Activated naive CD8-positive, alpha-beta T cell treated with anti-CD3 and anti-CD28 coated beads, Interleukin-2, amount 50 U/mL, for 24 hours (primary cell): ENCODE data around the gene KCNK17.

Experiments used
- ATAC-seq: fragments of 150-1000 bp; cut with Tn5 transposase; one replicate; pipeline ENCODE4 v1.10.0; 2021
- DNase-seq: peaks from one replicate; pipeline ENCODE4 v3.0.0; 2021
- H3K27ac Mint-ChIP-seq: one replicate; pipeline ENCODE4 v1.8.0; 2021; ENCODE audit warnings: mild to moderate bottlenecking, mixed read lengths
- H3K27me3 Mint-ChIP-seq: one replicate; pipeline ENCODE4 v1.8.0; 2021; ENCODE audit warnings: mixed read lengths
- H3K36me3 Mint-ChIP-seq: one replicate; pipeline ENCODE4 v1.8.0; 2021; ENCODE audit warnings: low read depth, mixed read lengths
- H3K4me1 Mint-ChIP-seq: one replicate; pipeline ENCODE4 v1.8.0; 2021; ENCODE audit warnings: mixed read lengths
- H3K4me3 Mint-ChIP-seq: one replicate; pipeline ENCODE4 v1.8.0; 2021; ENCODE audit warnings: mild to moderate bottlenecking, moderate library complexity, mixed read lengths
- H3K9me3 Mint-ChIP-seq: one replicate; pipeline ENCODE4 v1.8.0; 2021; ENCODE audit warnings: mixed read lengths

The KCNK17 gene

GRCh38 chr6:39342692-39343395 is 28.6 kb upstream of the KCNK17 start:
- peak overlapping the region; percentile 21 for H3K27ac Mint-ChIP-seq
- peaks cover 6% of the 10 kb centered on the region for H3K4me1 Mint-ChIP-seq
- H3K9me3 Mint-ChIP-seq = no peaks in the 10 kb centered on the region
- no peak overlapping the region for H3K4me3 Mint-ChIP-seq
- H3K36me3 Mint-ChIP-seq = no peaks in the 10 kb centered on the region
- peaks cover 6% of the 10 kb centered on the region for H3K27me3 Mint-ChIP-seq
- ATAC-seq = no peak
- no peak for DNase-seq

DNA sequence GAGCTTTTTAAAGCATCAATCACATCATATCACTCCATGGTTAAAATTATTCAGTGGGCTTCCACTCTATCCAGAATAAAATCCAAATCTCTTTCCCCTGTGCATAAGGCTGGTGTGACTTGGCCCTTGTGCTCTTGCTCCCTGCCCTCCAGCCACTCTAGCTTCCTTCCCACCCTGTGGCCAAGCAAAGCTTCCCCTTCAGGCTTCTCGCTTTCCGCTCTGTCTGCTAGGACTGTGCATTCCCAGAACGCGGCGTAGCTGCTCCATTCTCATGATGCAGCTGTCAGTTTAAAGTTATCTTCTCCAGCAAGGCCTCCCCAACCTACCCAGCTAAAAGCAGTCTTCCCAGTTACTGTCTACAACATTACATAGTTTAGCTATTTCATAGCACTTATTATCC is 27.7 kb upstream of the KCNK17 start:
- Mint-ChIP-seq H3K27ac (no peak overlapping the region), H3K4me3 (no peak overlapping the region), H3K9me3 (no peaks in the 10 kb centered on the region), H3K4me1 (peaks cover 6% of the 10 kb centered on the region), H3K27me3 (peaks cover 10% of the 10 kb centered on the region), H3K36me3 (no peaks in the 10 kb centered on the region)
- no peak for ATAC-seq
- DNase-seq = no peak

- peaks cover 15% of the 10 kb centered on the region for H3K27me3 Mint-ChIP-seq
- H3K36me3 Mint-ChIP-seq = no peaks in the 10 kb centered on the region
- no peaks in the 10 kb centered on the region for H3K9me3 Mint-ChIP-seq
- no peak for ATAC-seq
- no peak overlapping the region for H3K4me3 Mint-ChIP-seq
- no peak overlapping the region for H3K27ac Mint-ChIP-seq
- DNase-seq = no peak
- H3K4me1 Mint-ChIP-seq = peaks cover 12% of the 10 kb centered on the region
Measured at GRCh38 chr6:39341352-39341751, 27.1 kb upstream of the KCNK17 start.

GRCh38 chr6:39339868-39340550 is 25.8 kb upstream of the KCNK17 start:
- Mint-ChIP-seq H3K27ac (no peak overlapping the region), H3K9me3 (no peaks in the 10 kb centered on the region), H3K4me3 (no peak overlapping the region), H3K27me3 (peaks cover 16% of the 10 kb centered on the region), H3K36me3 (no peaks in the 10 kb centered on the region), H3K4me1 (peaks cover 19% of the 10 kb centered on the region)
- DNase-seq (no peak), ATAC-seq (no peak)

DNA sequence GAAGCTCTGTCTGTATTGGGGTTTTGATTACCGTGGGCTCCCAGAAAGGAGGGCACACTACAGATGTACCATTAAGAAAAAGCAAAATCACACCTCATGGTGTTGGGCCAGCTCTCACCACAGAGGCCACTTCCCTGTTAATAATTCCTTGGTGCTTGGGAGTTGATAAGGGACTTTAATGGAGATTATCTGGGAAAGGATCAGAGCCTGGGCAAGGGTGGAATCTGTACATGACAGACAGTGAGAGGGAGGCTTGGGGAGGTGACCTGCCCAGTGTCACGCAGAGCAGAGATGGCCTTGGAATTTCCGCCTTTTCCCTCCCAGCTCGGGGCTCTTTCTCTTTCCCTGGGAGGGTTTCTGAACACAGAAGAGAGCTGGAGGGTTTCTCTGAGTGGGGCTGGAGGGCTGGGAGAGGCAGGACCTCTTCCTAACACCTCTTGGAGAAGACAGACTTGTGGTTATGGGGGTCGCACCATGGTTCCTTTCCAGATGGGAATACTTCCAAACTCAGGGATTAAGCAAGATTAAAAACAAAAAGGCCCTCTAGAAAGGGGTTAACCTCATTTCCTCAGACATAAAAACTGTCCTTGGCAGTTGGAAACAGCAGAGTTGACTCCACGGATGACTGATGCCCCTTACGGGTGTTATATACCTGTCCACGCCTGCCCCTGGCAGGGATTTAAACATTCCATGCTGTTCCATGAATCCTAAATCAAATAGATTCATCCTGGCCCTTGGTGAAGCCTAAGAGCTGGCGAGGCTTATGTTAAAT is 25.1 kb upstream of the KCNK17 start:
- no peaks in the 10 kb centered on the region for H3K36me3 Mint-ChIP-seq
- no peaks in the 10 kb centered on the region for H3K9me3 Mint-ChIP-seq
- H3K27ac Mint-ChIP-seq = no peak overlapping the region
- peaks cover 16% of the 10 kb centered on the region for H3K27me3 Mint-ChIP-seq
- ATAC-seq (no peak), DNase-seq (no peak)
- H3K4me1 Mint-ChIP-seq = peaks cover 19% of the 10 kb centered on the region
- no peak overlapping the region for H3K4me3 Mint-ChIP-seq

DNA sequence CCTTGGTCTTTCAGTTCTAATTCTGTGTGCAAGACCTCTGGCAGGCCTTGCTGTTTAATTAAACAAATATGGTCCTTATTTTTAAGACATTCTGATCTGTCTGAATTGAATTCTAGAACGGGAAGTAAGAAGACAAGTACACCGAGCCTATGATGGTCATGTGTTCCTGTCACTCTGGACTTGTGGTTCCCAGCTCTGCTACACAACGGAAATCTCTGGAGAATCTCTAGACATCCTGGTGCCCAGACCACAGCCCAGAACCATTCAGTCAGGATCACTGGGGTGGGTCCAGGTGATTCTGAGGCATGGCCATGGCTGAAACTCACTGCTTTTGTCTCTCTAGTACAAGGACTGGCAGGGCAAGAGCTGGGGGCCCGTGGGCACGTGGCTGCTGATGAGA is 24.2 kb upstream of the KCNK17 start:
- ATAC-seq (no peak), DNase-seq (no peak)
- Mint-ChIP-seq H3K27ac (no peak overlapping the region), H3K36me3 (no peaks in the 10 kb centered on the region), H3K27me3 (peaks cover 16% of the 10 kb centered on the region), H3K4me3 (no peak overlapping the region), H3K9me3 (no peaks in the 10 kb centered on the region), H3K4me1 (peaks cover 16% of the 10 kb centered on the region)

DNA sequence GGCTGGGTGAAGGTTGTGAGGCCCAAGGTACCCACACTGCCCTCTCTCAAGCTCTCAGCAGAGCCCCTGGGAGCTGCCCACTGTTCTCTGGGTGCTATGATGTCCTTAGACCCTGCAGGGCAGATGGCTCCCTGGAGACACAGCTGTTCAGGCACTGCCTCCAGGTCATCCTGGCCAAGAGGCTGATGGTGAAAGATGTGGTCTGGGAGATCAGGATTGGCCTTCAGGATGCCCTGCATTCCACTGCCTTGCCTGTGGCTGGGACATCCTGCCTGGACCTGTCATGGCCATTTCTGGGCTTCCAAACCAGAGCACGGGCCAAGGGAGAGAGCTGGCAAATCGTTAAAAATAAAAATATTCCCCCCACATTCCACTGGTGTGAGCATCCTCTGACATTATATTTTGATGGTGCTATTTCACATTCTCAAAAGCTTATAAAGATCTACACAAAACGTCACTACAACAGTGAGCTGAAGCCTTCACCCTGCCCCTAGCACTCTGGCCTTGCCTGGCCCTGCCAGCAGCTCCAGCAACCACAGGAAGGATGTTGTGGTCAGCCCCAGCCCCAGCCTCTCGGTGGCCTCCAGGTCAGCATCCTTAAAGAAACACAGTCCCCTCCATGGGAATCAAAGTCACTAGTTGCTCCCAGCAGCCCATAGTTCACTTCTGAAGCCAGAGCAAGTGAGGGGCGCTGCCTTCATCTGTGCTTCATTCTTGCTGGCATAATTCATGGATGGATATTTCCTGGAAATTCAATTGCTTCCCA is 21.7 kb upstream of the KCNK17 start:
- Mint-ChIP-seq H3K27ac (no peak overlapping the region), H3K36me3 (no peaks in the 10 kb centered on the region), H3K27me3 (peaks cover 22% of the 10 kb centered on the region), H3K9me3 (no peaks in the 10 kb centered on the region), H3K4me1 (peaks cover 14% of the 10 kb centered on the region), H3K4me3 (no peak overlapping the region)
- DNase-seq (no peak), ATAC-seq (no peak)

- Mint-ChIP-seq H3K27ac (no peak overlapping the region), H3K36me3 (no peaks in the 10 kb centered on the region), H3K9me3 (no peaks in the 10 kb centered on the region), H3K27me3 (peaks cover 18% of the 10 kb centered on the region), H3K4me1 (peaks cover 16% of the 10 kb centered on the region), H3K4me3 (no peak overlapping the region)
- DNase-seq = no peak
- no peak for ATAC-seq
Measured at GRCh38 chr6:39333644-39334438, 19.6 kb upstream of the KCNK17 start.

DNA sequence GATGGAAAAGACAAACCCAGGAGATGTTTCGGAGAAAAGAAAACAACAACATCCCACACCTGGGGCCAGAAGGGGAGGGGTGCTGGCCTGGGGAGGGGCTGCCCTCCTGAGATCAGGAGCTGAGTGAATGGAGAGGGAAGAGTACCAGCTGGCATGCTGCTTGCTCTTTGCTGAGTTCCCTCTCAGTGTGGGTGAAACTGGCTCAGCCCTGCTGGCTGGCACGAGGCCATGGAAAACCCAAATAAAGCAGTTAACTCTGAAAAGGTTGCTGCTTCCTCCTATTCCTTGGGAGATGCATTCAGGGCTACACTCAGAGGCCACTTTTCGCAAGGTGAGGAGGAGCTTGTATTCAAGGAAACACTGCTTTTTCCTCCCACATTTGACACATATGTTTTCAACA is 16.3 kb upstream of the KCNK17 start:
- Mint-ChIP-seq H3K27ac (no peak overlapping the region), H3K36me3 (no peaks in the 10 kb centered on the region), H3K4me1 (peaks cover 2% of the 10 kb centered on the region), H3K9me3 (no peaks in the 10 kb centered on the region), H3K27me3 (peaks cover 12% of the 10 kb centered on the region), H3K4me3 (no peak overlapping the region)
- DNase-seq = no peak
- no peak for ATAC-seq

GRCh38 chr6:39330057-39330456 is 15.8 kb upstream of the KCNK17 start:
- Mint-ChIP-seq H3K9me3 (no peaks in the 10 kb centered on the region), H3K27ac (no peak overlapping the region), H3K4me3 (no peak overlapping the region), H3K27me3 (peaks cover 12% of the 10 kb centered on the region), H3K36me3 (no peaks in the 10 kb centered on the region), H3K4me1 (peaks cover 2% of the 10 kb centered on the region)
- no peak for ATAC-seq
- no peak for DNase-seq

DNA sequence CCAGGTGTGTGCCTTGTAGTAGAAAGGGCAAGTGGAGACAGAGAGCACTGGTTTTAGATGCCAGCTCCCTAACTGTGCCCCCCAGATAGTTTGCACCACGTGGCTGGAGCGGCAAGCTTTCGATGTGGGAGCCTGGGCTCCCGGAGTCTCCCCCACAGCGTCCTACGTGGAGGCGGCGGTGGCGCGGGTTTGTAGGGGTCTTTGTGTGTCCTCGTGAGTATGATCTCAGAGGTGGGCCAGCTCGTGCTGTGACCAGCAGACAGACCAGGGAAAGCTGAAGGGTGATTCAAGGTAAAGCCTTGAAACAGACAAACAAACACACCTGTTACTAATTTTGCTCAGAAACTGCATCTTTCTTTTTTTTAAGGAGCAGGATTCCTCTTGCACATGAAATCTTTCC is 13.8 kb upstream of the KCNK17 start:
- Mint-ChIP-seq H3K27ac (no peak overlapping the region), H3K4me1 (peaks cover 2% of the 10 kb centered on the region), H3K9me3 (no peaks in the 10 kb centered on the region), H3K4me3 (no peak overlapping the region), H3K27me3 (peaks cover 12% of the 10 kb centered on the region), H3K36me3 (no peaks in the 10 kb centered on the region)
- DNase-seq (no peak), ATAC-seq (no peak)

- H3K4me3 Mint-ChIP-seq = no peak overlapping the region
- H3K27ac Mint-ChIP-seq = no peak overlapping the region
- peaks cover 2% of the 10 kb centered on the region for H3K4me1 Mint-ChIP-seq
- ATAC-seq = no peak
- peaks cover 13% of the 10 kb centered on the region for H3K27me3 Mint-ChIP-seq
- H3K9me3 Mint-ChIP-seq = no peaks in the 10 kb centered on the region
- H3K36me3 Mint-ChIP-seq = no peaks in the 10 kb centered on the region
- no peak for DNase-seq
Measured at GRCh38 chr6:39327507-39327906, 13.3 kb upstream of the KCNK17 start.

DNA sequence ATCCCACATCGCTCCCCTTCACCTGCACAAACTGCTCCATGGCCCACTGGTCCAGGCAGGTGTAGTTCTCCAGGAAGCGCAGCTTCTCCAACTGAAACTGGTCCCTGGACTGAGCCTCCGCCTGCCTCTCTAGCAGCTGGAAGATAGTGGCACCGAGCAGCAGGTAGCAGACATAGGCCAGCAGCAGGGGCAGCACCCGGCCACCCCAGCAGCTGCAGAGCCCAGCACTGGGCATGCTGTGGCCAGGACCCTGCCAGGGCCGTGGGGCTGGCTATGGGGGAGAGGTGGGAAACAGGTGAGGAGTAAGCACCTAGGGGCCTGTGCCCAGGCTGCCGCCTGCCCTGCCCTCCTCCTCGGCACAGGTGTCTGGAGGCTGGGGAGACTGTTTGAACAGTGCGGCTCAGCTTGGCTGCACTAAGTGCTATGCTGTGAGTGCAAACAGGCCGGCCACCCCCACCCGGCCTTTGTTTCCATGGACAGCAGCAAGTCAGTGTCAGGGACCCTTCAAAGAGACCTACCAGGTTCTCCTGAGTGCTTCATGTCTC is 8.2 kb upstream of the KCNK17 start, which contains the start of gene KCNK16:
Gene KCNK16 (minus strand): TSS at position 397 of the 545 bp plus-strand sequence. CDS start 162 bp downstream, at position 235.
- no peak for ATAC-seq
- H3K4me3 Mint-ChIP-seq = no peak within 1 kb of the TSS
- DNase-seq = no peak
- no peak within 1 kb of the TSS for H3K27ac Mint-ChIP-seq
- no peaks in the 10 kb centered on the region for H3K9me3 Mint-ChIP-seq
- H3K4me1 Mint-ChIP-seq = no peaks in the 10 kb centered on the region
- peaks cover 14% of the 10 kb centered on the region for H3K27me3 Mint-ChIP-seq
- no peaks in the 10 kb centered on the region for H3K36me3 Mint-ChIP-seq
